HEK293 (cell line): ENCODE results near the gene CAPZB.

Experiments used
- CTCF ChIA-PET: fragments of 350-600 bp; formaldehyde crosslinking; extraction: SDS; loops from one replicate; lab custom pipeline; 2021; ENCODE audit warnings: antibody characterized with exemption; lab: Yijun Ruan, JAX
- POLR2A ChIA-PET: fragments of 300-600 bp; formaldehyde crosslinking; extraction: SDS; loops from one replicate; lab custom pipeline; 2020; ENCODE audit warnings: antibody characterized with exemption, inconsistent platforms; lab: Yijun Ruan, JAX
- H3K27ac ChIP-seq: fragments of 200-500 bp; sonication (Bioruptor generic); 2 replicates; pipeline ENCODE4 v1.5.1; 2014; ENCODE audit warnings: low read depth, low read length, control low read depth, inconsistent platforms; ENCODE audit errors: extremely low read depth
- H3K36me3 ChIP-seq, 2 experiments: fragments of 200-500 bp in 1 of 2; sonication (Bioruptor generic) in 1 of 2; 1 replicate in 1 of 2; 2 replicates in 1 of 2; pipeline ENCODE4 v1.5.1; 2014 to 2017; ENCODE audit warnings: inconsistent platforms in 2 of 2, low read length in 2 of 2; ENCODE audit not compliant: control insufficient read depth in 2 of 2, insufficient read depth in 1 of 2
- H3K4me1 ChIP-seq: fragments of 200-500 bp; sonication (Bioruptor generic); 2 replicates; pipeline ENCODE4 v1.5.1; 2014; ENCODE audit warnings: mild to moderate bottlenecking, low read length, inconsistent platforms; ENCODE audit not compliant: control insufficient read depth, insufficient read depth
- H3K4me3 ChIP-seq: 2 replicates; pipeline ENCODE4 v1.5.1; 2011; ENCODE audit warnings: low read depth, mild to moderate bottlenecking, control low read depth, low read length, moderate library complexity
- H3K9me3 ChIP-seq: fragments of 200-500 bp; sonication (Bioruptor generic); 2 replicates; pipeline ENCODE4 v1.5.1; 2014; ENCODE audit warnings: low read depth, low read length, inconsistent platforms; ENCODE audit not compliant: control insufficient read depth, insufficient read depth
- GFI1B ChIP-seq: fragments of 450-650 bp; formaldehyde crosslinking; IDR thresholded peaks from 2 replicates; pipeline ENCODE4 v1.5.1; 2016; ENCODE audit warnings: missing biosample characterization, missing genetic modification characterization
- GLIS2 ChIP-seq: fragments of 450-650 bp; formaldehyde crosslinking; IDR thresholded peaks from 2 replicates; pipeline ENCODE4 v1.5.1; 2016; ENCODE audit warnings: missing biosample characterization, missing genetic modification characterization
- HOXA7 ChIP-seq: sonication (generic); formaldehyde crosslinking; IDR thresholded peaks from 2 replicates; pipeline ENCODE4 v1.8.1; 2022; ENCODE audit warnings: missing genetic modification reagents, borderline replicate concordance
- HOXC10 ChIP-seq: sonication (generic); formaldehyde crosslinking; IDR thresholded peaks from 2 replicates; pipeline ENCODE4 v1.8.1; 2023; ENCODE audit warnings: mild to moderate bottlenecking, missing genetic modification reagents
- OVOL3 ChIP-seq: fragments of 450-650 bp; formaldehyde crosslinking; IDR thresholded peaks from 2 replicates; pipeline ENCODE4 v1.5.1; 2016; ENCODE audit warnings: missing biosample characterization, missing genetic modification characterization
- SCRT2 ChIP-seq: fragments of 450-650 bp; formaldehyde crosslinking; IDR thresholded peaks from 2 replicates; pipeline ENCODE4 v1.5.1; 2016; ENCODE audit warnings: missing biosample characterization, missing genetic modification characterization
- WT1 ChIP-seq: fragments of 450-650 bp; formaldehyde crosslinking; IDR thresholded peaks from 2 replicates; pipeline ENCODE4 v1.5.1; 2016; ENCODE audit warnings: missing biosample characterization, missing genetic modification characterization
- YY1 ChIP-seq: fragments of 450-650 bp; formaldehyde crosslinking; IDR thresholded peaks from 2 replicates; pipeline ENCODE4 v1.5.1; 2018; ENCODE audit warnings: missing biosample characterization, missing genetic modification characterization
- ZIC2 ChIP-seq: fragments of 450-650 bp; formaldehyde crosslinking; IDR thresholded peaks from 2 replicates; pipeline ENCODE4 v1.5.1; 2016; ENCODE audit warnings: missing biosample characterization, missing genetic modification characterization
- ZNF138 ChIP-seq: fragments of 450-650 bp; formaldehyde crosslinking; IDR thresholded peaks from 2 replicates; pipeline ENCODE4 v1.5.1; 2016; ENCODE audit warnings: missing biosample characterization, missing genetic modification characterization, borderline replicate concordance
- ZNF140 ChIP-seq: fragments of 450-650 bp; formaldehyde crosslinking; IDR thresholded peaks from 2 replicates; pipeline ENCODE4 v1.5.1; 2016; ENCODE audit warnings: missing biosample characterization, missing genetic modification characterization
- ZNF211 ChIP-seq: fragments of 450-650 bp; formaldehyde crosslinking; IDR thresholded peaks from 2 replicates; pipeline ENCODE4 v1.5.1; 2016; ENCODE audit warnings: low read depth, missing biosample characterization, missing genetic modification characterization
- ZNF324 ChIP-seq: fragments of 450-650 bp; formaldehyde crosslinking; IDR thresholded peaks from 2 replicates; pipeline ENCODE4 v1.5.1; 2016; ENCODE audit warnings: missing biosample characterization, missing genetic modification characterization
- ZNF571 ChIP-seq: fragments of 450-650 bp; formaldehyde crosslinking; IDR thresholded peaks from 2 replicates; pipeline ENCODE4 v1.5.0; 2017; ENCODE audit warnings: missing biosample characterization, missing genetic modification characterization
- ZNF621 ChIP-seq: fragments of 450-650 bp; formaldehyde crosslinking; IDR thresholded peaks from 2 replicates; pipeline ENCODE4 v1.5.1; 2017; ENCODE audit warnings: missing biosample characterization, missing genetic modification characterization
- ZNF626 ChIP-seq: fragments of 450-650 bp; sonication (Bioruptor Pico); formaldehyde crosslinking; IDR thresholded peaks from 2 replicates; pipeline ENCODE4 v1.5.1; 2018; ENCODE audit warnings: missing biosample characterization, missing genetic modification characterization, inconsistent platforms
- ZNF654 ChIP-seq: fragments of 450-650 bp; formaldehyde crosslinking; IDR thresholded peaks from 2 replicates; pipeline ENCODE4 v1.5.1; 2016; ENCODE audit warnings: low read depth, missing biosample characterization, missing genetic modification characterization
- ZNF701 ChIP-seq: fragments of 450-650 bp; formaldehyde crosslinking; IDR thresholded peaks from 2 replicates; pipeline ENCODE4 v1.5.1; 2016; ENCODE audit warnings: missing biosample characterization, missing genetic modification characterization
- TF ChIP-seq, protein P1 (sequence below): fragments of 450-650 bp; formaldehyde crosslinking; IDR thresholded peaks from 2 replicates; pipeline ENCODE4 v1.5.1; 2016; ENCODE audit warnings: missing biosample characterization, missing genetic modification characterization
- TF ChIP-seq, protein P2 (sequence below): fragments of 450-650 bp; formaldehyde crosslinking; IDR thresholded peaks from 2 replicates; pipeline ENCODE4 v1.5.1; 2016; ENCODE audit warnings: missing biosample characterization, missing genetic modification characterization
- TF ChIP-seq, protein P3 (sequence below): fragments of 450-650 bp; formaldehyde crosslinking; IDR thresholded peaks from 2 replicates; pipeline ENCODE4 v1.5.1; 2016; ENCODE audit warnings: missing biosample characterization, missing genetic modification characterization
- TF ChIP-seq, protein P4 (sequence below): fragments of 450-650 bp; formaldehyde crosslinking; IDR thresholded peaks from 2 replicates; pipeline ENCODE4 v1.5.1; 2016; ENCODE audit warnings: missing biosample characterization, missing genetic modification characterization
- TF ChIP-seq, protein P5 (sequence below): fragments of 450-650 bp; formaldehyde crosslinking; optimal IDR thresholded peaks from 2 replicates; pipeline ENCODE3; 2016; ENCODE audit warnings: missing biosample characterization, mild to moderate bottlenecking, missing genetic modification characterization
- TF ChIP-seq, protein P6 (sequence below): fragments of 450-650 bp; formaldehyde crosslinking; IDR thresholded peaks from 2 replicates; pipeline ENCODE4 v1.5.1; 2016; ENCODE audit warnings: missing biosample characterization, missing genetic modification characterization

The CAPZB gene

DNA sequence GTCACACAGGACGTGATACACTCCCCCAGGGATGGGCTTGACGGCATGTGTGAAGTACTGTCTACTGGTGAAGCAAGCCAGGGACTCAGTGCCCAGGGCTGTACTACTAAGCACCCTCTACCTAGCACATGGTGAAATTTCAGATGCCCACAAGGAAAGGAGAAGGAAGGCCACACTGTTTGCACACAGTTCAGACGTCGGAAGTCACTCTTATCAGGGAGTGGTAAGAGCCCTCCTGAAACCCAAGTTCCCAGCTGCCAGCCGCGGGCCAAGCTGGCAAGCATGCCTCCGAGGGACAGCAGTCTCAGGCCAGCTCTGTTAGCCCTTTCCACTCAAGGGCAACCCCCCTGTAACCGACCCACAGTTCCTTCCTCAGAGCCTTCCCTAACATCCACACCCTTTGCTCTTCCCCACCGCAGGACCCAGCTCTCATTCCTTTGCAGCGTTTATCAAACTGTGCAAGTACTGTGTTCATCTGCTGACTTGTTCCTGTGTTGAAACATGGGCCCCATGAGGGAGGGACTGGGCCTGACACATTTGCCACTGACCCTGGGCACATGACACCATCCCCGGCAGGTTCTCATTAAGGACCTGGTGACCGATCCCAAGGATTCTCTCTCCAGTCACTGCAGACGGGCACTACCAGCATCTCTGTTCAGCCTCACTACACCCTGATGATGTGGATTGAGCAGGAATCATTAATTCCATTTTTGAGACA lies 114.7 kb downstream of the CAPZB start (continued):
- TF ChIP-seq, protein P1, sequence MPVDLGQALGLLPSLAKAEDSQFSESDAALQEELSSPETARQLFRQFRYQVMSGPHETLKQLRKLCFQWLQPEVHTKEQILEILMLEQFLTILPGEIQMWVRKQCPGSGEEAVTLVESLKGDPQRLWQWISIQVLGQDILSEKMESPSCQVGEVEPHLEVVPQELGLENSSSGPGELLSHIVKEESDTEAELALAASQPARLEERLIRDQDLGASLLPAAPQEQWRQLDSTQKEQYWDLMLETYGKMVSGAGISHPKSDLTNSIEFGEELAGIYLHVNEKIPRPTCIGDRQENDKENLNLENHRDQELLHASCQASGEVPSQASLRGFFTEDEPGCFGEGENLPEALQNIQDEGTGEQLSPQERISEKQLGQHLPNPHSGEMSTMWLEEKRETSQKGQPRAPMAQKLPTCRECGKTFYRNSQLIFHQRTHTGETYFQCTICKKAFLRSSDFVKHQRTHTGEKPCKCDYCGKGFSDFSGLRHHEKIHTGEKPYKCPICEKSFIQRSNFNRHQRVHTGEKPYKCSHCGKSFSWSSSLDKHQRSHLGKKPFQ, result no peak
- TF ChIP-seq ZNF571, result no peak
- no peak for TF ChIP-seq ZNF211 (tag by site-specific recombination)
- no peak for TF ChIP-seq ZNF626 (tag by site-specific recombination)
- TF ChIP-seq ZIC2 (tag by site-specific recombination), result no peak
- no peak for TF ChIP-seq YY1 (tag by site-specific recombination)
- TF ChIP-seq ZNF324, result no peak

DNA sequence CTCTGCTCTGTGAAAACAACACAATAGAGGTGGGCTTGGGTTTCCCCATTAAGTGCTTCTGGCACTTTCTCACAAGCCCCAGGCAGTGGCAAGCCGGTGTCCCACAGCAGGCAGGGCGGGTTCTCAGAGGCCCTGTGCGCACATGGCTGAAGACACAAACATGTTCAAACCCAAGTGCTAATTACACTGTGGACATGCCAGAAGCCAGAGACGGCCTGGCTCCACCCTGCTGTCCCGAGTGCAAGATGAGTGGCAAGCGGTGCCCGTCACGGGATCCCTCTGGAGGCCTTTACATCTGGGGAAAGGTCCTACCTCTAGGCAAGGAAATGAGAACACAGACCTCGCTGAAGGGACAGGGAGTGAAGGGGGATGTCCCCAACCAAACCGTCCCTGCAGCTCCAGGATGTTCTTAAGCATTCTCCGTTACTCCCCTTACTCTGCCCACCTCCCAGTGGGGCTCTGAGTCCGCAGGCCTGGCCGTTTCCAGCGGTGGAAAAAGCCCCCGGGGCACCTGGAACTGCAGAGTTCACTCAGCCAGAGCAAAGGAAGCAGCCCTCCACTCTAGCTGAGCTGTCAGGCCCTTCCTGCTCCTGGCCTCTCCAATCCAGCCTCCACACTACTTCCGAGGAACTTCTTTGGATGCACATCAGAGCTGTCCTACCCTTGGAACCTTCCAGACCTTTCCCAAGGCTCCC lies 115.8 kb downstream of the CAPZB start:
- ChIA-PET CTCF (no interaction called here), POLR2A (no interaction called here)
- peaks cover 4 to 40% of the 10 kb centered on the region in 2 experiments; a peak in 2 of 3 replicates for H3K36me3 ChIP-seq
- TF ChIP-seq, protein P2, sequence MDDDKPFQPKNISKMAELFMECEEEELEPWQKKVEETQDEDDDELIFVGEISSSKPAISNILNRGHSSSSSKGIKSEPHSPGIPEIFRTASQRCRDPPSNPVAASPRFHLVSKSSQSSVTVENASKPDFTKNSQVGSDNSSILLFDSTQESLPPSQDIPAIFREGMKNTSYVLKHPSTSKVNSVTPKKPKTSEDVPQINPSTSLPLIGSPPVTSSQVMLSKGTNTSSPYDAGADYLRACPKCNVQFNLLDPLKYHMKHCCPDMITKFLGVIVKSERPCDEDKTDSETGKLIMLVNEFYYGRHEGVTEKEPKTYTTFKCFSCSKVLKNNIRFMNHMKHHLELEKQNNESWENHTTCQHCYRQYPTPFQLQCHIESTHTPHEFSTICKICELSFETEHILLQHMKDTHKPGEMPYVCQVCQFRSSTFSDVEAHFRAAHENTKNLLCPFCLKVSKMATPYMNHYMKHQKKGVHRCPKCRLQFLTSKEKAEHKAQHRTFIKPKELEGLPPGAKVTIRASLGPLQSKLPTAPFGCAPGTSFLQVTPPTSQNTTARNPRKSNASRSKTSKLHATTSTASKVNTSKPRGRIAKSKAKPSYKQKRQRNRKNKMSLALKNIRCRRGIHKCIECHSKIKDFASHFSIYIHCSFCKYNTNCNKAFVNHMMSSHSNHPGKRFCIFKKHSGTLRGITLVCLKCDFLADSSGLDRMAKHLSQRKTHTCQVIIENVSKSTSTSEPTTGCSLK (tag by site-specific recombination), result no peak
- TF ChIP-seq SCRT2 (tag by site-specific recombination), result no peak
- TF ChIP-seq, protein P3, sequence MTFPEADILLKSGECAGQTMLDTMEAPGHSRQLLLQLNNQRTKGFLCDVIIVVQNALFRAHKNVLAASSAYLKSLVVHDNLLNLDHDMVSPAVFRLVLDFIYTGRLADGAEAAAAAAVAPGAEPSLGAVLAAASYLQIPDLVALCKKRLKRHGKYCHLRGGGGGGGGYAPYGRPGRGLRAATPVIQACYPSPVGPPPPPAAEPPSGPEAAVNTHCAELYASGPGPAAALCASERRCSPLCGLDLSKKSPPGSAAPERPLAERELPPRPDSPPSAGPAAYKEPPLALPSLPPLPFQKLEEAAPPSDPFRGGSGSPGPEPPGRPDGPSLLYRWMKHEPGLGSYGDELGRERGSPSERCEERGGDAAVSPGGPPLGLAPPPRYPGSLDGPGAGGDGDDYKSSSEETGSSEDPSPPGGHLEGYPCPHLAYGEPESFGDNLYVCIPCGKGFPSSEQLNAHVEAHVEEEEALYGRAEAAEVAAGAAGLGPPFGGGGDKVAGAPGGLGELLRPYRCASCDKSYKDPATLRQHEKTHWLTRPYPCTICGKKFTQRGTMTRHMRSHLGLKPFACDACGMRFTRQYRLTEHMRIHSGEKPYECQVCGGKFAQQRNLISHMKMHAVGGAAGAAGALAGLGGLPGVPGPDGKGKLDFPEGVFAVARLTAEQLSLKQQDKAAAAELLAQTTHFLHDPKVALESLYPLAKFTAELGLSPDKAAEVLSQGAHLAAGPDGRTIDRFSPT (tag by site-specific recombination), result no peak
- TF ChIP-seq, protein P4, sequence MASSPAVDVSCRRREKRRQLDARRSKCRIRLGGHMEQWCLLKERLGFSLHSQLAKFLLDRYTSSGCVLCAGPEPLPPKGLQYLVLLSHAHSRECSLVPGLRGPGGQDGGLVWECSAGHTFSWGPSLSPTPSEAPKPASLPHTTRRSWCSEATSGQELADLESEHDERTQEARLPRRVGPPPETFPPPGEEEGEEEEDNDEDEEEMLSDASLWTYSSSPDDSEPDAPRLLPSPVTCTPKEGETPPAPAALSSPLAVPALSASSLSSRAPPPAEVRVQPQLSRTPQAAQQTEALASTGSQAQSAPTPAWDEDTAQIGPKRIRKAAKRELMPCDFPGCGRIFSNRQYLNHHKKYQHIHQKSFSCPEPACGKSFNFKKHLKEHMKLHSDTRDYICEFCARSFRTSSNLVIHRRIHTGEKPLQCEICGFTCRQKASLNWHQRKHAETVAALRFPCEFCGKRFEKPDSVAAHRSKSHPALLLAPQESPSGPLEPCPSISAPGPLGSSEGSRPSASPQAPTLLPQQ, result no peak
- TF ChIP-seq ZNF654, result no peak
- no peak for TF ChIP-seq ZNF621 (tag by site-specific recombination)
- no peak for TF ChIP-seq HOXA7 (CRISPR knock-in tag)
- TF ChIP-seq OVOL3 (tag by site-specific recombination), result no peak
- H3K27ac ChIP-seq, result no peak overlapping the region
- H3K9me3 ChIP-seq, result no peaks in the 10 kb centered on the region
- H3K4me3 ChIP-seq, result no peak overlapping the region
- H3K4me1 ChIP-seq, result no peaks in the 10 kb centered on the region

DNA sequence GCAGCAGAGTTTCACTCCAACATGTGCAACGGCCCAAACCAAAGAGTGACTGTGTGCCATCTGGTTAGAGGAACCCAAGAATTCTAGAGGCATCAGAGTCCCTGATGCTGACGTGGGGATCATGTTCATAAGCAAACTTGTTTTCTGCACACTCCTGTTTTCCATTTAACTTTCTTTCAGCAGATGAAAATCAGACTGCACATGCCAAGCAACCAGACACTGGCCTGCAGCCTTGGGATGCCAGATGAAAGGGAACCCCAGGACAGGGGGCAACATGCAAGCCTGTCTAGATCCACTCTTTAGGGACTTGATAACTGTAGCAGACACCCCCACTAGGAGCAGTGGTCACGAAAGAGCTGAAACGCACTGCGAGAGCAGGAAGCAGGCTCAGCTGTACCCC lies 116.4 kb downstream of the CAPZB start:
- CTCF ChIA-PET, result interaction anchor here (0.7 kb wide), 1 partner anchor 739 kb away, joined by 4 read pairs; no protein-coding TSS in a partner anchor
- POLR2A ChIA-PET, result no interaction called here
- no peaks in the 10 kb centered on the region for H3K9me3 ChIP-seq
- no peaks in the 10 kb centered on the region for H3K4me1 ChIP-seq
- H3K27ac ChIP-seq, result no peak overlapping the region
- H3K4me3 ChIP-seq, result no peak overlapping the region
- H3K36me3 ChIP-seq, result peaks cover 4 to 35% of the 10 kb centered on the region in 2 experiments; a peak in 2 of 3 replicates
- TF ChIP-seq ZNF701 (no peak), WT1 (tag by site-specific recombination) (no peak), HOXC10 (CRISPR knock-in tag) (no peak), ZNF138 (tag by site-specific recombination) (no peak), ZNF140 (tag by site-specific recombination) (no peak), GLIS2 (tag by site-specific recombination) (no peak), GFI1B (tag by site-specific recombination) (no peak)
- TF ChIP-seq, protein P5, sequence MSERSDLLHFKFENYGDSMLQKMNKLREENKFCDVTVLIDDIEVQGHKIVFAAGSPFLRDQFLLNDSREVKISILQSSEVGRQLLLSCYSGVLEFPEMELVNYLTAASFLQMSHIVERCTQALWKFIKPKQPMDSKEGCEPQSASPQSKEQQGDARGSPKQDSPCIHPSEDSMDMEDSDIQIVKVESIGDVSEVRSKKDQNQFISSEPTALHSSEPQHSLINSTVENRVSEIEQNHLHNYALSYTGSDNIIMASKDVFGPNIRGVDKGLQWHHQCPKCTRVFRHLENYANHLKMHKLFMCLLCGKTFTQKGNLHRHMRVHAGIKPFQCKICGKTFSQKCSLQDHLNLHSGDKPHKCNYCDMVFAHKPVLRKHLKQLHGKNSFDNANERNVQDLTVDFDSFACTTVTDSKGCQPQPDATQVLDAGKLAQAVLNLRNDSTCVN, result no peak
- TF ChIP-seq, protein P6, sequence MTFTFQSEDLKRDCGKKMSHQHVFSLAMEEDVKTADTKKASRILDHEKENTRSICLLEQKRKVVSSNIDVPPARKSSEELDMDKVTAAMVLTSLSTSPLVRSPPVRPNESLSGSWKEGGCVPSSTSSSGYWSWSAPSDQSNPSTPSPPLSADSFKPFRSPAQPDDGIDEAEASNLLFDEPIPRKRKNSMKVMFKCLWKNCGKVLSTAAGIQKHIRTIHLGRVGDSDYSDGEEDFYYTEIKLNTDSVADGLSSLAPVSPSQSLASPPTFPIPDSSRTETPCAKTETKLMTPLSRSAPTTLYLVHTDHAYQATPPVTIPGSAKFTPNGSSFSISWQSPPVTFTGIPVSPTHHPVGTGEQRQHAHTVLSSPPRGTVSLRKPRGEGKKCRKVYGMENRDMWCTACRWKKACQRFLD (tag by site-specific recombination), result no peak
